ENCODE measurements around the gene ZFP90. TPM values are rescaled to one million over a fixed set of nuclear protein-coding genes. Genes with fewer than 3 reads are reported as not detected.

ZFP90 gene
- total RNA-seq, 1 donor from 2014 or later: 41.3 TPM

DNA sequence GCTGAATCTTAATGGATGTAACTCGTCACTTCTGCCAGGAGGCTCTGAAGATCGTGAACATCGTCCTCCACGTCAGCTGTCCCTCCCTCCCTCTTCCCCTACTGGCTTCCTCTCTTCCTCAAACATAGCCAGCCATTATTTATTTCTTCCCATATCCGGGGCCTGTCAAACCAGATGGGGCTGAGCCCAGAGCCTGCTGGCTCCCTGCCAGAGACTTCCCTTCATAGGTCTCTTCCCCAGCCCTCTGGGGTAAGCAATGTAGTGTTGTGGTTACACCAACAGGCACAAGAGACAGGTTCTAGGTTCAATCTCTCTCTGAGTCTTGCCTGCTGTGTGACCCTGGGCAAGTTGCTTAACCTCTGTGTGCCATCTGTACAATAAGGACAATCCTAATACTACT lies 40.1 kb upstream of the ZFP90 start:
- Histone ChIP-seq H3K36me3 (no peaks in the 10 kb centered on the region), H3K27me3 (no peaks in the 10 kb centered on the region), H3K4me1 (no peaks in the 10 kb centered on the region), H3K9me3 (no peaks in the 10 kb centered on the region), H3K27ac (no peak overlapping the region), H3K4me3 (no peak overlapping the region)
- TF ChIP-seq, protein P1, sequence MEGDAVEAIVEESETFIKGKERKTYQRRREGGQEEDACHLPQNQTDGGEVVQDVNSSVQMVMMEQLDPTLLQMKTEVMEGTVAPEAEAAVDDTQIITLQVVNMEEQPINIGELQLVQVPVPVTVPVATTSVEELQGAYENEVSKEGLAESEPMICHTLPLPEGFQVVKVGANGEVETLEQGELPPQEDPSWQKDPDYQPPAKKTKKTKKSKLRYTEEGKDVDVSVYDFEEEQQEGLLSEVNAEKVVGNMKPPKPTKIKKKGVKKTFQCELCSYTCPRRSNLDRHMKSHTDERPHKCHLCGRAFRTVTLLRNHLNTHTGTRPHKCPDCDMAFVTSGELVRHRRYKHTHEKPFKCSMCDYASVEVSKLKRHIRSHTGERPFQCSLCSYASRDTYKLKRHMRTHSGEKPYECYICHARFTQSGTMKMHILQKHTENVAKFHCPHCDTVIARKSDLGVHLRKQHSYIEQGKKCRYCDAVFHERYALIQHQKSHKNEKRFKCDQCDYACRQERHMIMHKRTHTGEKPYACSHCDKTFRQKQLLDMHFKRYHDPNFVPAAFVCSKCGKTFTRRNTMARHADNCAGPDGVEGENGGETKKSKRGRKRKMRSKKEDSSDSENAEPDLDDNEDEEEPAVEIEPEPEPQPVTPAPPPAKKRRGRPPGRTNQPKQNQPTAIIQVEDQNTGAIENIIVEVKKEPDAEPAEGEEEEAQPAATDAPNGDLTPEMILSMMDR (IDR thresholded peaks at IDR 0.05): no peak
- TF ChIP-seq POLR2A (IDR thresholded peaks at IDR 0.05) (no peak), POLR2AphosphoS5 (IDR thresholded peaks at IDR 0.05; ENCODE audit: insufficient read depth in 1 of 2, low read depth in 1 of 2) (no peak)
- no peak for DNase-seq (ENCODE audit: extremely low spot score in 2 of 2)
- intact Hi-C loops (cut with DNase I): no loop called here

DNA sequence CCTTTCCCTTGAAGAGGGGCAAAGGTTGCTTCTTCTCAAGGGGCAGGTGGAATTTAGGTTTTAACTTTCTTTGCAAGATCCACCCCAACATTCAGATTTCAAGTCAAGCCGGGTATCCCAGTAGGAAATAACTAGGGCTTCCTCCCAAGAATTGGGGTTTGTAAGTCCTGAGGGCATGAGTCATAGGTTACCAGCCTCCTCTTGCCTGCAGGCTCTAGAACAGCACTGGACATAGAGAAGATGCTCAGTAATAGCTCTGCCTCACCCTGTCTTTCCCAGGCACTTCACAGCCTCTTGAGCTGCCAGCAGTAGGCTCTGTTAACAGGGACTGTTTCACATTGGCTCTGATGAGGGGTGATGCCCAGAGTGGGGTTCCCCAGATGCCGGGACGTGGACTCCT lies 35.8 kb upstream of the ZFP90 start:
- no peaks in the 10 kb centered on the region for H3K27me3 ChIP-seq
- intact Hi-C loops (cut with DNase I): no loop called here
- H3K27ac ChIP-seq: no peak overlapping the region
- no peaks in the 10 kb centered on the region for H3K36me3 ChIP-seq
- TF ChIP-seq, protein P1 (IDR thresholded peaks at IDR 0.05): no peak
- TF ChIP-seq POLR2A (IDR thresholded peaks at IDR 0.05): no peak
- no peak for TF ChIP-seq POLR2AphosphoS5 (IDR thresholded peaks at IDR 0.05; ENCODE audit: insufficient read depth in 1 of 2, low read depth in 1 of 2)
- DNase-seq (ENCODE audit: extremely low spot score in 2 of 2): no peak
- H3K9me3 ChIP-seq: no peaks in the 10 kb centered on the region
- no peak overlapping the region for H3K4me3 ChIP-seq
- no peaks in the 10 kb centered on the region for H3K4me1 ChIP-seq

DNA sequence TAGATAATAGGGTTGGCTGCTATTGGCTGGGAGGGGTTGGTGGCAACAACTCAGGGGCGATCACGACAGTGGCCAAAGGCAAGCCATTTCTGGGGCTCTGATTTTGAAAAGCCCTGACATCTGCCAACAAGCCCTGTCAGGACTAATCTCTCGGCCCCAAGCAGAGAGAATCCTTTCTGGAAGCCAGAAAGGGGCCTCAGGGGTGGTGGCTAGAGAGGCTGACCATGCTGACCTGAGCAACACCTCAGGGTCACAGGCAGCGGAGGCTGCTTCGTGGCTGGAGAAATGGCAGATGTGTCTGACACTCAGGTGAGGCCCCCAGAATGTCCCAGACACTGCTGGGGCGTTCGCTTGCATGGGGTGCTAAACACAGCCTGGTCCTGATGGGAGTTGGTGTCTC lies 35.0 kb upstream of the ZFP90 start:
- intact Hi-C loops (cut with DNase I): no loop called here
- no peak overlapping the region for H3K27ac ChIP-seq
- no peaks in the 10 kb centered on the region for H3K36me3 ChIP-seq
- TF ChIP-seq POLR2A (IDR thresholded peaks at IDR 0.05) (no peak), POLR2AphosphoS5 (IDR thresholded peaks at IDR 0.05; ENCODE audit: insufficient read depth in 1 of 2, low read depth in 1 of 2) (no peak)
- TF ChIP-seq, protein P1 (IDR thresholded peaks at IDR 0.05): no peak
- no peak for DNase-seq (ENCODE audit: extremely low spot score in 2 of 2)
- H3K4me3 ChIP-seq: no peak overlapping the region
- H3K4me1 ChIP-seq: no peaks in the 10 kb centered on the region
- no peaks in the 10 kb centered on the region for H3K27me3 ChIP-seq
- no peaks in the 10 kb centered on the region for H3K9me3 ChIP-seq

GRCh38 chr16:68506331-68507053 lies 32.6 kb upstream of the ZFP90 start:
- intact Hi-C loops (cut with DNase I): no loop called here
- no peaks in the 10 kb centered on the region for H3K27me3 ChIP-seq
- no peak overlapping the region for H3K27ac ChIP-seq
- no peaks in the 10 kb centered on the region for H3K36me3 ChIP-seq
- DNase-seq (ENCODE audit: extremely low spot score in 2 of 2): no peak
- TF ChIP-seq POLR2A (IDR thresholded peaks at IDR 0.05): no peak
- no peak for TF ChIP-seq POLR2AphosphoS5 (IDR thresholded peaks at IDR 0.05; ENCODE audit: insufficient read depth in 1 of 2, low read depth in 1 of 2)
- TF ChIP-seq, protein P1 (IDR thresholded peaks at IDR 0.05): no peak
- no peak overlapping the region for H3K4me3 ChIP-seq
- H3K4me1 ChIP-seq: peaks cover 8% of the 10 kb centered on the region
- H3K9me3 ChIP-seq: no peaks in the 10 kb centered on the region

GRCh38 chr16:68508013-68508412 lies 31.1 kb upstream of the ZFP90 start:
- no peaks in the 10 kb centered on the region for H3K9me3 ChIP-seq
- H3K36me3 ChIP-seq: no peaks in the 10 kb centered on the region
- intact Hi-C loops (cut with DNase I): no loop called here
- H3K27ac ChIP-seq: no peak overlapping the region
- DNase-seq (ENCODE audit: extremely low spot score in 2 of 2): no peak
- H3K4me1 ChIP-seq: peaks cover 8% of the 10 kb centered on the region
- no peak overlapping the region for H3K4me3 ChIP-seq
- TF ChIP-seq, protein P1 (IDR thresholded peaks at IDR 0.05): no peak
- TF ChIP-seq POLR2AphosphoS5 (IDR thresholded peaks at IDR 0.05; ENCODE audit: insufficient read depth in 1 of 2, low read depth in 1 of 2) (no peak), POLR2A (IDR thresholded peaks at IDR 0.05) (no peak)
- H3K27me3 ChIP-seq: no peaks in the 10 kb centered on the region

Data from vagina (tissue), 2 donors.